ENCODE results near the gene SLC37A1. TPM values are rescaled to one million over a fixed set of nuclear protein-coding genes. Genes with fewer than 3 reads are reported as not detected.

The SLC37A1 gene
- total and polyA plus RNA-seq, 2 of the 13 experiments (the other 11 are each of a cell fraction or from before 2014, with no cell fraction given): 0.22 to 0.40 TPM

GRCh38 chr21:42491328-42491727 lies 22.3 kb upstream of the SLC37A1 start:
- ChIA-PET CTCF (ENCODE audit: low intra/inter-chr PET ratio, low total read pairs) (no interaction called here), POLR2A (no interaction called here)
- 0 out of 2 replicates have a peak, but pooled peaks cover 5% of the 10 kb centered on the region for H3K9me3 ChIP-seq (ENCODE audit: low read length)
- no TSS peak for BruUV-seq (replicated peaks)
- no peak overlapping the region for H2AFZ ChIP-seq (ENCODE audit: low read length)
- peaks cover 17% of the 10 kb centered on the region for H3K4me1 ChIP-seq (ENCODE audit: insufficient read depth, low read length)
- FAIRE-seq (no peak), DNase-seq (ENCODE audit: low spot score) (no peak), ATAC-seq (no peak)
- peaks cover 1 to 17% of the 10 kb centered on the region in 2 experiments; a peak in 2 of 5 replicates for H3K27me3 ChIP-seq (ENCODE audit: control insufficient read depth in 1 of 2, insufficient read depth in 2 of 2, low read length in 2 of 2)
- intact Hi-C loops (cut with micrococcal nuclease; ENCODE audit: unreplicated experiment) (no loop called here), in situ Hi-C loops (cut with HindIII; ENCODE audit: extremely low pct_ligation_motif_present, low pct_unique_long_range_greater_than_20kb) (no loop called here)
- no peak overlapping the region for H3K4me2 ChIP-seq (ENCODE audit: low read depth, low read length)
- H3K4me3 ChIP-seq (replicated peaks in 1 of 3; ENCODE audit: insufficient read depth in 1 of 3, low read depth in 2 of 3, low read length in 3 of 3): no peak overlapping the region
- H3K27ac ChIP-seq (ENCODE audit: extremely low read length, insufficient read depth, low read length): no peak overlapping the region
- H3K79me2 ChIP-seq (ENCODE audit: insufficient read depth, low read length): no peaks in the 10 kb centered on the region
- H3K9ac ChIP-seq (ENCODE audit: insufficient read depth, low read depth, low read length): no peak overlapping the region
- 0% methylated on average over 1 of the region's 1 CpG for WGBS (ENCODE audit: low lambda C conversion rate)
- H4K20me1 ChIP-seq (ENCODE audit: insufficient read depth, low read length): no peaks in the 10 kb centered on the region
- no peaks in the 10 kb centered on the region for H3K36me3 ChIP-seq (replicated peaks in 1 of 2; ENCODE audit: control insufficient read depth in 1 of 2, insufficient read depth in 2 of 2, low read length in 2 of 2)
- no peak for TF ChIP-seq SETDB1 (CRISPR knock-in tag; IDR thresholded peaks at IDR 0.05; ENCODE audit: borderline replicate concordance)
- no peak for TF ChIP-seq SMC3 (IDR thresholded peaks at IDR 0.05; ENCODE audit: low read length)
- TF ChIP-seq REST (IDR thresholded peaks at IDR 0.05; ENCODE audit: borderline replicate concordance in 1 of 2, low read depth in 1 of 2, low read length in 2 of 2): no peak
- no peak for TF ChIP-seq THAP11 (CRISPR knock-in tag; IDR thresholded peaks at IDR 0.05)
- TF ChIP-seq ZNF17 (CRISPR knock-in tag; IDR thresholded peaks at IDR 0.05): no peak
- no peak for TF ChIP-seq FOXK2 (IDR thresholded peaks at IDR 0.05)
- no peak for TF ChIP-seq FLYWCH1 (CRISPR knock-in tag; IDR thresholded peaks at IDR 0.05)
- no peak for TF ChIP-seq MYNN (CRISPR knock-in tag; IDR thresholded peaks at IDR 0.05; ENCODE audit: low read depth)
- TF ChIP-seq RFX3 (CRISPR knock-in tag; IDR thresholded peaks at IDR 0.05): no peak
- TF ChIP-seq ZNF253 (CRISPR knock-in tag; IDR thresholded peaks at IDR 0.05; ENCODE audit: borderline replicate concordance): no peak
- no peak for TF ChIP-seq PHF21A (CRISPR knock-in tag; IDR thresholded peaks at IDR 0.05)
- TF ChIP-seq U2AF1 (optimal IDR thresholded peaks at IDR 0.05; ENCODE audit: low read depth, low read length): no peak
- TF ChIP-seq, protein P1, sequence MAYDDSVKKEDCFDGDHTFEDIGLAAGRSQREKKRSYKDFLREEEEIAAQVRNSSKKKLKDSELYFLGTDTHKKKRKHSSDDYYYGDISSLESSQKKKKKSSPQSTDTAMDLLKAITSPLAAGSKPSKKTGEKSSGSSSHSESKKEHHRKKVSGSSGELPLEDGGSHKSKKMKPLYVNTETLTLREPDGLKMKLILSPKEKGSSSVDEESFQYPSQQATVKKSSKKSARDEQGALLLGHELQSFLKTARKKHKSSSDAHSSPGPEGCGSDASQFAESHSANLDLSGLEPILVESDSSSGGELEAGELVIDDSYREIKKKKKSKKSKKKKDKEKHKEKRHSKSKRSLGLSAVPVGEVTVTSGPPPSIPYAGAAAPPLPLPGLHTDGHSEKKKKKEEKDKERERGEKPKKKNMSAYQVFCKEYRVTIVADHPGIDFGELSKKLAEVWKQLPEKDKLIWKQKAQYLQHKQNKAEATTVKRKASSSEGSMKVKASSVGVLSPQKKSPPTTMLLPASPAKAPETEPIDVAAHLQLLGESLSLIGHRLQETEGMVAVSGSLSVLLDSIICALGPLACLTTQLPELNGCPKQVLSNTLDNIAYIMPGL (CRISPR knock-in tag; IDR thresholded peaks at IDR 0.05; ENCODE audit: borderline replicate concordance in 1 of 2, low read depth in 1 of 2): no peak
- TF ChIP-seq, protein P2, sequence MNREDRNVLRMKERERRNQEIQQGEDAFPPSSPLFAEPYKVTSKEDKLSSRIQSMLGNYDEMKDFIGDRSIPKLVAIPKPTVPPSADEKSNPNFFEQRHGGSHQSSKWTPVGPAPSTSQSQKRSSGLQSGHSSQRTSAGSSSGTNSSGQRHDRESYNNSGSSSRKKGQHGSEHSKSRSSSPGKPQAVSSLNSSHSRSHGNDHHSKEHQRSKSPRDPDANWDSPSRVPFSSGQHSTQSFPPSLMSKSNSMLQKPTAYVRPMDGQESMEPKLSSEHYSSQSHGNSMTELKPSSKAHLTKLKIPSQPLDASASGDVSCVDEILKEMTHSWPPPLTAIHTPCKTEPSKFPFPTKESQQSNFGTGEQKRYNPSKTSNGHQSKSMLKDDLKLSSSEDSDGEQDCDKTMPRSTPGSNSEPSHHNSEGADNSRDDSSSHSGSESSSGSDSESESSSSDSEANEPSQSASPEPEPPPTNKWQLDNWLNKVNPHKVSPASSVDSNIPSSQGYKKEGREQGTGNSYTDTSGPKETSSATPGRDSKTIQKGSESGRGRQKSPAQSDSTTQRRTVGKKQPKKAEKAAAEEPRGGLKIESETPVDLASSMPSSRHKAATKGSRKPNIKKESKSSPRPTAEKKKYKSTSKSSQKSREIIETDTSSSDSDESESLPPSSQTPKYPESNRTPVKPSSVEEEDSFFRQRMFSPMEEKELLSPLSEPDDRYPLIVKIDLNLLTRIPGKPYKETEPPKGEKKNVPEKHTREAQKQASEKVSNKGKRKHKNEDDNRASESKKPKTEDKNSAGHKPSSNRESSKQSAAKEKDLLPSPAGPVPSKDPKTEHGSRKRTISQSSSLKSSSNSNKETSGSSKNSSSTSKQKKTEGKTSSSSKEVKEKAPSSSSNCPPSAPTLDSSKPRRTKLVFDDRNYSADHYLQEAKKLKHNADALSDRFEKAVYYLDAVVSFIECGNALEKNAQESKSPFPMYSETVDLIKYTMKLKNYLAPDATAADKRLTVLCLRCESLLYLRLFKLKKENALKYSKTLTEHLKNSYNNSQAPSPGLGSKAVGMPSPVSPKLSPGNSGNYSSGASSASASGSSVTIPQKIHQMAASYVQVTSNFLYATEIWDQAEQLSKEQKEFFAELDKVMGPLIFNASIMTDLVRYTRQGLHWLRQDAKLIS (CRISPR knock-in tag; IDR thresholded peaks at IDR 0.05): no peak

Data from HepG2 (cell line).